Mucosa of descending colon (tissue), 3 donors: Measurements from ENCODE around the gene GAS2L3. TPM values are rescaled to one million over a fixed set of nuclear protein-coding genes. Genes with fewer than 3 reads are reported as not detected.
"Not testable (repeated sequence)": the region's sequence is repeated elsewhere in the genome, so short reads cannot be mapped to it uniquely, and the experiment has no call there.

Experiments
- ATAC-seq: fragments of 200-7000 bp; cut with Tn5 transposase; one replicate; pipeline ENCODE4 v1.9.1; 2020; ENCODE audit warnings: mild to moderate bottlenecking, moderate library complexity
- DNase-seq, 3 donors: peaks; one replicate each; pipeline ENCODE4 v3.0.0-alpha.2; 2020
- H3K36me3 ChIP-seq: fragments of 200-600 bp; one replicate; pipeline ENCODE4 v1.8.0; 2021; ENCODE audit warnings: low read depth, mild to moderate bottlenecking
- H3K4me1 ChIP-seq: fragments of 200-600 bp; one replicate; pipeline ENCODE4 v1.8.0; 2021; ENCODE audit warnings: low read depth, mild to moderate bottlenecking
- H3K4me3 ChIP-seq: fragments of 200-600 bp; one replicate; pipeline ENCODE4 v1.8.0; 2021; ENCODE audit warnings: mild to moderate bottlenecking
- H3K9me3 ChIP-seq: fragments of 200-600 bp; one replicate; pipeline ENCODE4 v1.8.0; 2021; ENCODE audit warnings: mild to moderate bottlenecking
- intact Hi-C, 2 donors: fragments of 100-400 bp; cut with DNase I in 1 of 2; cut with micrococcal nuclease in 1 of 2; formaldehyde crosslinking; loops; one replicate each; pipeline versions ENCODE4 v1.11.0 to v1.11.1; 2022; cut with DNase I, micrococcal nuclease
- total RNA-seq, 3 donors: library from RNA; stranded (reverse); fragmentation: NEBNext Ultra II Directional in 2 of 3; extraction: Animal tissue kit (Norgen Biotek cat#: 25700) in 2 of 3; gene quantifications; one replicate each; pipeline versions ENCODE4 v1.2.1 to v1.2.4, GENCODE V29; 2021 to 2023
- TF ChIP-seq, protein P1 (sequence below): fragments of 200-600 bp; IDR thresholded peaks from one replicate; pipeline ENCODE4 v1.8.0; 2022; ENCODE audit warnings: antibody characterized with exemption, mild to moderate bottlenecking
- donor health status: DM: no; HTN: no; CAD: no; lungs with moderate emphysema.
- donor health status: DM: no; HTN: no; CAD: no.
- donor health status: DM: no; HTN: yes; CAD: no.

The GAS2L3 gene
- total RNA-seq, 3 donors from 2014 or later = 14.0 to 24.0 (median 22.9) TPM

DNA sequence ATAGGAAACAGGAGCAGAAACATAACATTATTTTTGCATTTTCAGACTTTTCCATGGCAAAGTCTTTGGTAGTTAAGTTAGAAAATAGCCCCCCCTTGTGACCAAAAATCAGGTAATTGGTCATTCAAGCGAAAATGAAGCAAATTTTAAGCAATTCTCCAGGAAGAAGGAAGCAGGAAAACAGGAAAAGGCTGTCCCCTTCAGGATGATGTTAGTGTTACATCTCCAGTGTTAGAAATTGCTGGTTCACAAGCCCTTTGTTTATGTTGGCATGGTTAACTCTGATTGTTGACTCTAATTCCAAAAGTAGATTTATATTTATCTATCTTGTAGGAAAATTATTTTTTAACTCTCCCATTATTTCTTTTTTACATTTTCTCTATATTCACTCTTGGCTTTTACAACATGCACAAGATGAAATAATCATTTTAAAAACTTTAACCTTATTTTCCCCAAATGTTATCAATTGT lies 18.8 kb upstream of the GAS2L3 start:
- DNase-seq = peak in 1 of 3 donors; percentile 77
- H3K36me3 ChIP-seq = no peaks in the 10 kb centered on the region
- no peaks in the 10 kb centered on the region for H3K4me1 ChIP-seq
- H3K9me3 ChIP-seq = no peaks in the 10 kb centered on the region
- H3K4me3 ChIP-seq = no peak overlapping the region
- intact Hi-C loops = loop anchor here (5.0 to 10.0 kb wide), 4 partner anchors 162 to 320 kb away; partner anchors contain the start of gene SLC17A8 (in 1 of the 2)
- TF ChIP-seq, protein P1, sequence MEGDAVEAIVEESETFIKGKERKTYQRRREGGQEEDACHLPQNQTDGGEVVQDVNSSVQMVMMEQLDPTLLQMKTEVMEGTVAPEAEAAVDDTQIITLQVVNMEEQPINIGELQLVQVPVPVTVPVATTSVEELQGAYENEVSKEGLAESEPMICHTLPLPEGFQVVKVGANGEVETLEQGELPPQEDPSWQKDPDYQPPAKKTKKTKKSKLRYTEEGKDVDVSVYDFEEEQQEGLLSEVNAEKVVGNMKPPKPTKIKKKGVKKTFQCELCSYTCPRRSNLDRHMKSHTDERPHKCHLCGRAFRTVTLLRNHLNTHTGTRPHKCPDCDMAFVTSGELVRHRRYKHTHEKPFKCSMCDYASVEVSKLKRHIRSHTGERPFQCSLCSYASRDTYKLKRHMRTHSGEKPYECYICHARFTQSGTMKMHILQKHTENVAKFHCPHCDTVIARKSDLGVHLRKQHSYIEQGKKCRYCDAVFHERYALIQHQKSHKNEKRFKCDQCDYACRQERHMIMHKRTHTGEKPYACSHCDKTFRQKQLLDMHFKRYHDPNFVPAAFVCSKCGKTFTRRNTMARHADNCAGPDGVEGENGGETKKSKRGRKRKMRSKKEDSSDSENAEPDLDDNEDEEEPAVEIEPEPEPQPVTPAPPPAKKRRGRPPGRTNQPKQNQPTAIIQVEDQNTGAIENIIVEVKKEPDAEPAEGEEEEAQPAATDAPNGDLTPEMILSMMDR = peak; percentile 63
- peak; percentile 88 for ATAC-seq

DNA sequence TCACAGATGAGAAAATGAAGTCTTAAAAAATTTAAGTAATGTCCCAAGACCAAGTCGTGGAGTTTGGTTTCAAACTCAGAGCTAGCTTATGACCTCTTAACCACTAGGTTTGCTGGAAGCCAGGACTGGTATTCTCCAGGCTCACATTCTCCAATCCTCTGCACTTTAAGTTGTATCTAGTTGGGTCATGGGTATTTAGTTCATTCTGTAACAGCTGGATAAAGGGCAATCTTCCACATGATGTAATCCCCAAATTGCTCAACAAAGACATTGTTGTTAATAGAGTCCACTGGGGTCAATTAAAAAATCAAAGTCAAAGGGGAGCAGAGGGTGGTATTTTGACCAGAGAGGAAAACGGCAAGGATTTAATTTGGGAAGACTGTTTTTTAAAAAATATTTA lies 17.8 kb upstream of the GAS2L3 start:
- Histone ChIP-seq H3K9me3 (no peaks in the 10 kb centered on the region), H3K4me3 (no peak overlapping the region), H3K4me1 (no peaks in the 10 kb centered on the region), H3K36me3 (no peaks in the 10 kb centered on the region)
- intact Hi-C loops = loop anchor here in 1 of 2 donors (10.0 kb wide), 2 partner anchors 201 to 321 kb away; partner anchors contain the start of gene SLC17A8
- no peak for ATAC-seq
- TF ChIP-seq, protein P1 = no peak
- DNase-seq = no peak

DNA sequence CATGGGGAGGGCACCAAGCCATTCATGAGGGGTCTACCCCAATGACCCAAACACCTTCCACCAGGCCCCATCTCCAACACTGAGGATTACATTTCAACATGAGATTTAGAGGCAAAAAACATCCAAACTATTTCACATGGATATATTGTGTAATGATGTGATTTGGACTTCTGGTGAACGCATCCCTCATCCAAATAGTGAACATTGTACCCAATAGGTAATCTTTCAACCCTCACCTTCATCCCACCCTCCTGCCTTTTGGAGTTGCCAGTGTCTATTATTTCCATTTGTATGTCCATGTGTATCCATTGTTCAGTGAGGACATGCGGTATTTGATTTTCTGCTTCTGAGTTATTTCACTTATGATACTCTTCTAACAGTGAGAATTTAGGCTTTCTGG lies 16.1 kb upstream of the GAS2L3 start:
- Histone ChIP-seq H3K9me3 (no peaks in the 10 kb centered on the region), H3K4me1 (no peaks in the 10 kb centered on the region), H3K36me3 (no peaks in the 10 kb centered on the region), H3K4me3 (no peak overlapping the region)
- ATAC-seq = no peak
- TF ChIP-seq, protein P1 = no peak
- no peak for DNase-seq
- intact Hi-C loops = loop anchor here in 1 of 2 donors (10.0 kb wide), 2 partner anchors 203 to 323 kb away; partner anchors contain the start of gene SLC17A8

DNA sequence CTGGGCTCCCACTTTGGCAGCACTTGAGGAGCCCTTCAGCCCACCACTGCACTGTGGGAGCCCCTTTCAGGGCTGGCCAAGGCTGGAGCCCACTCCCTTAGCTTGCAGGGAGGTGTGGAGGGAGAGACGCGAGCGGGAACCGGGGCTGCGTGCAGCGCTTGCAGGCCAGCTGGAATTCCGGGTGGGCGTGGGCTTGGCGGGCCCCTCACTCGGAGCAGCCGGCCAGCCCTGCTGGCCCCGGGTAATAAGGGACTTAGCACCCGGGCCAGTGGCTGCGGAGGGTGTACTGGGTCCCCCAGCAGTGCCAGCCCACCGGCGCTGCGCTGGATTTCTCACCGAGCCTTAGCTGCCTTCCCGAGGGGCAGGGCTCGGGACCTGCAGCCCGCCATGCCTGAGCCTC lies 14.2 kb upstream of the GAS2L3 start:
- not testable (repeated sequence) for H3K36me3 ChIP-seq, H3K4me1 ChIP-seq, ATAC-seq, DNase-seq, H3K4me3 ChIP-seq, H3K9me3 ChIP-seq
- intact Hi-C loops = loop anchor here in 1 of 2 donors (10.0 kb wide), 2 partner anchors 204 to 324 kb away; partner anchors contain the start of gene SLC17A8

DNA sequence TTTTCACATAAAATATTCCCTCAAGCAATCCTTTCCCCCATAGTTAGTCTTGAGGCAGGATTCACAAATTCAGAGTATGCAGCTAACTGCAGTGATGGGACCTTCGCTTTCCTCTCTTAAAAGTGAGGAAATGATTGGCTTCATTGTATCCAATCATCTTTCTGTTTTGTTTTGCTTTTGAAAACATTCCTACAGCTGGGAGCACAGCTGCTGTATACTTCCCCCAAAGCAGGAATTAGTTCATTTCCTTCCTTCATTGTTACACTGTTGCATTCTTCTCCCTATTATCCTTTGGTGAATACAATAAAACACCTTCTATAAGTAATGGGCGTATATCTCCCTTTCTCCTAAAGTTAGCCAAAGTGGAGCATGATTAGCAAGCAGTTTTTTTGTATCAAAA lies 9.4 kb upstream of the GAS2L3 start:
- DNase-seq (no peak), ATAC-seq (no peak)
- no peak overlapping the region for H3K4me3 ChIP-seq
- intact Hi-C loops = no loop called here
- TF ChIP-seq, protein P1 = no peak
- H3K4me1 ChIP-seq = no peaks in the 10 kb centered on the region
- H3K9me3 ChIP-seq = no peaks in the 10 kb centered on the region
- H3K36me3 ChIP-seq = no peaks in the 10 kb centered on the region

DNA sequence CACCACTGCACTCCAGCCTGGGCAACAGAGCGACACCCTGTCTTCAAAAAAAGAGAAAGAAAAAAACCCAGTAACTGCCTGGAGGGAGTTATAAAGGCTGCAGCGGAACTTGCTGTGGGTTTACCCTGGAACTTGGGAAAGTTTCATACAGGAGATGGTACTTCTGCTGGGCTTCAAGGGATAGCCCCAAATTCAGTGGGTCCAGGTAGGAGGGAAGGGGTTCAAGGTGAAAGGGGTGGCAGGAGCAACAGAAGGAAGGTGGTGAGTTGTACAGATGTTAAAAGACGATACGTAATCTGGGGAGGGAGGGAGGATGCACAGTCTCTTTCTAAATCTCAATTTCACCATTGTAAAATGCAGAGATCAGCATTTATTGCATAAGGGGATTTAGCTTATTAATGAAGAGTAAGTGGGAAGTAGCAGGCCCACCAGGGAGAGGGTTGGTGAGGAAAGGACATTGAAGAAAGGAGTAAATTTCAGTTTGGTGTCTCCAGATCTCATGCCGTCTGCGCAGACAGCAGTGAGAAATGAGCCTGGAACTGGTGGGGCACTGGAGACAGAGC lies 8.5 kb upstream of the GAS2L3 start:
- TF ChIP-seq, protein P1 = no peak
- ATAC-seq (no peak), DNase-seq (no peak)
- intact Hi-C loops = no loop called here
- no peaks in the 10 kb centered on the region for H3K36me3 ChIP-seq
- no peaks in the 10 kb centered on the region for H3K4me1 ChIP-seq
- no peak overlapping the region for H3K4me3 ChIP-seq
- no peaks in the 10 kb centered on the region for H3K9me3 ChIP-seq
